ENCODE results near the gene SLC24A3.
"Not testable (repeated sequence)": the region's sequence is repeated elsewhere in the genome, so short reads cannot be mapped to it uniquely, and the experiment has no call there.

SLC24A3 gene

GRCh38 chr20:19658137-19658536, 445.7 kb downstream of the SLC24A3 start:
- no peak for DNase-seq

GRCh38 chr20:19659448-19659847, 447.0 kb downstream of the SLC24A3 start:
- no peak for DNase-seq

GRCh38 chr20:19660808-19661378, 448.5 kb downstream of the SLC24A3 start:
- DNase-seq, result no peak

- peak; percentile 29 for DNase-seq
Observed at GRCh38 chr20:19661717-19662636, 449.5 kb downstream of the SLC24A3 start.

- no peak for DNase-seq
Observed at GRCh38 chr20:19662637-19662995, 450.2 kb downstream of the SLC24A3 start.

GRCh38 chr20:19668418-19668817, 456.0 kb downstream of the SLC24A3 start:
- no peak for DNase-seq

- no peak for DNase-seq
Observed at GRCh38 chr20:19670829-19671228, 458.4 kb downstream of the SLC24A3 start.

- DNase-seq, result no peak
Observed at GRCh38 chr20:19671374-19671773, 458.9 kb downstream of the SLC24A3 start.

GRCh38 chr20:19672498-19672897, 460.1 kb downstream of the SLC24A3 start:
- no peak for DNase-seq

GRCh38 chr20:19673575-19673974, 461.1 kb downstream of the SLC24A3 start:
- no peak for DNase-seq

GRCh38 chr20:19676202-19676601, 463.8 kb downstream of the SLC24A3 start:
- DNase-seq, result no peak

- DNase-seq, result no peak
Observed at GRCh38 chr20:19677336-19677735, 464.9 kb downstream of the SLC24A3 start.

- not testable (repeated sequence) for DNase-seq
Observed at GRCh38 chr20:19678591-19678990, 466.1 kb downstream of the SLC24A3 start.

GRCh38 chr20:19679900-19680495, 467.6 kb downstream of the SLC24A3 start:
- no peak for DNase-seq

- no peak for DNase-seq
Observed at GRCh38 chr20:19682249-19682648, 469.8 kb downstream of the SLC24A3 start.

- no peak for DNase-seq
Observed at GRCh38 chr20:19683188-19683587, 470.7 kb downstream of the SLC24A3 start.

GRCh38 chr20:19683822-19684221, 471.4 kb downstream of the SLC24A3 start:
- DNase-seq, result no peak

- DNase-seq, result no peak
Observed at GRCh38 chr20:19688031-19688806, 475.8 kb downstream of the SLC24A3 start.

GRCh38 chr20:19690462-19690861, 478.0 kb downstream of the SLC24A3 start:
- DNase-seq, result no peak

- no peak for DNase-seq
Observed at GRCh38 chr20:19691125-19691524, 478.7 kb downstream of the SLC24A3 start.

- DNase-seq, result no peak
Observed at GRCh38 chr20:19692100-19692499, 479.7 kb downstream of the SLC24A3 start.

- peak; percentile 26 for DNase-seq
Observed at GRCh38 chr20:19692685-19693119, 480.3 kb downstream of the SLC24A3 start.

GRCh38 chr20:19693508-19693907, 481.1 kb downstream of the SLC24A3 start:
- no peak for DNase-seq
